GM18502 (cell line): ENCODE results near the gene MCOLN1.
A peak's percentile ranks its signal among the peaks of the same experiment; 100 is the strongest.
"Not testable (repeated sequence)": the region's sequence is repeated elsewhere in the genome, so short reads cannot be mapped to it uniquely, and the experiment has no call there.

Experiments used
- ATAC-seq: cut with Tn5 transposase; IDR thresholded peaks from one replicate; pipeline ENCODE4 v1.9.1; 2021; ENCODE audit warnings: mild to moderate bottlenecking; ENCODE audit not compliant: unreplicated experiment, poor library complexity

The MCOLN1 gene

GRCh38 chr19:7522923-7523667, 671 bp downstream of the MCOLN1 start:
- ATAC-seq: no peak

- no peak for ATAC-seq
Measured at GRCh38 chr19:7524523-7524922, 2.1 kb downstream of the MCOLN1 start.

GRCh38 chr19:7524992-7525739, 2.7 kb downstream of the MCOLN1 start:
- ATAC-seq: no peak

- no peak for ATAC-seq
Measured at GRCh38 chr19:7526059-7526929, 3.9 kb downstream of the MCOLN1 start.

- ATAC-seq: no peak
Measured at GRCh38 chr19:7527516-7528191, 5.2 kb downstream of the MCOLN1 start.

GRCh38 chr19:7528192-7528519, 5.7 kb downstream of the MCOLN1 start:
- no peak for ATAC-seq

- ATAC-seq: no peak
Measured at GRCh38 chr19:7528522-7529245, 6.3 kb downstream of the MCOLN1 start.

- ATAC-seq: no peak
Measured at GRCh38 chr19:7529246-7529600, 6.8 kb downstream of the MCOLN1 start.

GRCh38 chr19:7529610-7530490, 7.4 kb downstream of the MCOLN1 start:
- no peak for ATAC-seq

GRCh38 chr19:7533281-7533885, 11.0 kb downstream of the MCOLN1 start:
- no peak for ATAC-seq

- ATAC-seq: no peak
Measured at GRCh38 chr19:7533925-7534480, 11.6 kb downstream of the MCOLN1 start.

- peak; percentile 4 for ATAC-seq
Measured at GRCh38 chr19:7534531-7535046, 12.2 kb downstream of the MCOLN1 start.

GRCh38 chr19:7535047-7535997, 12.9 kb downstream of the MCOLN1 start, which contains the start of gene PNPLA6:
PNPLA6 (plus strand) TSS chr19:7535717; CDS start chr19:7535789, 72 bp downstream.
- ATAC-seq: peak; percentile 71

- ATAC-seq: no peak
Measured at GRCh38 chr19:7535998-7536695, 13.7 kb downstream of the MCOLN1 start.

GRCh38 chr19:7538990-7539389, 16.6 kb downstream of the MCOLN1 start:
- ATAC-seq: not testable (repeated sequence)

GRCh38 chr19:7539827-7540425, 17.5 kb downstream of the MCOLN1 start:
- ATAC-seq: no peak
